HuH-7 (cell line): Measurements from ENCODE around the gene ADAMTS2.

Source experiments
- DNase-seq: peaks from one replicate; pipeline ENCODE4 v3.0.0; 2011; ENCODE audit warnings: low spot score

Gene ADAMTS2

GRCh38 chr5:179124853-179125788 lies 220.1 kb downstream of the ADAMTS2 start:
- no peak for DNase-seq

GRCh38 chr5:179124273-179124852 lies 220.9 kb downstream of the ADAMTS2 start:
- no peak for DNase-seq

- no peak for DNase-seq
Measured at GRCh38 chr5:179123491-179124272, 221.6 kb downstream of the ADAMTS2 start.

- DNase-seq: no peak
Measured at GRCh38 chr5:179123109-179123426, 222.2 kb downstream of the ADAMTS2 start.

- DNase-seq: no peak
Measured at GRCh38 chr5:179122411-179123108, 222.7 kb downstream of the ADAMTS2 start.

GRCh38 chr5:179121667-179122111 lies 223.6 kb downstream of the ADAMTS2 start:
- no peak for DNase-seq

- no peak for DNase-seq
Measured at GRCh38 chr5:179120951-179121666, 224.2 kb downstream of the ADAMTS2 start.

- DNase-seq: no peak
Measured at GRCh38 chr5:179120421-179120861, 224.8 kb downstream of the ADAMTS2 start.

GRCh38 chr5:179119415-179120170 lies 225.7 kb downstream of the ADAMTS2 start:
- no peak for DNase-seq

- DNase-seq: no peak
Measured at GRCh38 chr5:179118756-179119414, 226.4 kb downstream of the ADAMTS2 start.

- DNase-seq: no peak
Measured at GRCh38 chr5:179118338-179118737, 226.9 kb downstream of the ADAMTS2 start.

GRCh38 chr5:179115845-179116524 lies 229.3 kb downstream of the ADAMTS2 start:
- no peak for DNase-seq

GRCh38 chr5:179115307-179115706 lies 230.0 kb downstream of the ADAMTS2 start:
- no peak for DNase-seq

GRCh38 chr5:179114756-179115155 lies 230.5 kb downstream of the ADAMTS2 start:
- no peak for DNase-seq

- no peak for DNase-seq
Measured at GRCh38 chr5:179113945-179114641, 231.2 kb downstream of the ADAMTS2 start.

GRCh38 chr5:179113143-179113530 lies 232.1 kb downstream of the ADAMTS2 start:
- DNase-seq: no peak

- DNase-seq: no peak
Measured at GRCh38 chr5:179112469-179113142, 232.7 kb downstream of the ADAMTS2 start.
